Neural progenitor cell (in vitro differentiated cells): Measurements from ENCODE around the gene GOLGA8B.
"Not testable (repeated sequence)": the region's sequence is repeated elsewhere in the genome, so short reads cannot be mapped to it uniquely, and the experiment has no call there.

Experiments
- CTCF ChIP-seq: fragments of 200-600 bp; sonication (generic); IDR thresholded peaks from 2 replicates; pipeline ENCODE4 v1.5.1; 2017; ENCODE audit warnings: antibody characterized with exemption, mild to moderate bottlenecking
- EZH2 ChIP-seq: fragments of 200-600 bp; sonication (generic); IDR thresholded peaks from 2 replicates; pipeline ENCODE4 v1.6.1; 2017; ENCODE audit warnings: antibody characterized with exemption, mild to moderate bottlenecking, moderate library complexity

DNA sequence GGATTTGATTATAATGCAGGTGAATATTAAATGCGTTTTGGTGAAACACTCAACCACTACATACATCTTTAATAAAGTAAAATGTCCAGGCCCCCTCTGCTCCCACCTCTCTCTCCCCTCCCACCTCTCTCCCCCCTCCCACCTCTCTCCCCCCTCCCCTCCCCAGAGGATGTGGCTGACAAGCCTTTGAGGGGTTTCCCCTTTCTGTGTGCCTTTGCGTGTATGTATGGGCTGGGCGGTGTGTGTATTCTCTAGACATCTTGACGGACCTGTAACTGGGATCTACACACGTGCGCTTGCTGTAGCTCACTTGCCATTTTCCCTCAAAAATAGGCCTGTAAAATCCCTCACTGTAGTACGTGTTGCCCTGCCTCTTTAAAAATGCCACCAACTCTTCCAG is 28.3 kb downstream of the GOLGA8B start:
- not testable (repeated sequence) for TF ChIP-seq CTCF, EZH2
